ENCODE results near the gene SMOC1. TPM values are rescaled to one million over a fixed set of nuclear protein-coding genes. Genes with fewer than 3 reads are reported as not detected.

SMOC1 gene
- total RNA-seq, 1 experiment from 2014 or later, result 22.9 TPM

DNA sequence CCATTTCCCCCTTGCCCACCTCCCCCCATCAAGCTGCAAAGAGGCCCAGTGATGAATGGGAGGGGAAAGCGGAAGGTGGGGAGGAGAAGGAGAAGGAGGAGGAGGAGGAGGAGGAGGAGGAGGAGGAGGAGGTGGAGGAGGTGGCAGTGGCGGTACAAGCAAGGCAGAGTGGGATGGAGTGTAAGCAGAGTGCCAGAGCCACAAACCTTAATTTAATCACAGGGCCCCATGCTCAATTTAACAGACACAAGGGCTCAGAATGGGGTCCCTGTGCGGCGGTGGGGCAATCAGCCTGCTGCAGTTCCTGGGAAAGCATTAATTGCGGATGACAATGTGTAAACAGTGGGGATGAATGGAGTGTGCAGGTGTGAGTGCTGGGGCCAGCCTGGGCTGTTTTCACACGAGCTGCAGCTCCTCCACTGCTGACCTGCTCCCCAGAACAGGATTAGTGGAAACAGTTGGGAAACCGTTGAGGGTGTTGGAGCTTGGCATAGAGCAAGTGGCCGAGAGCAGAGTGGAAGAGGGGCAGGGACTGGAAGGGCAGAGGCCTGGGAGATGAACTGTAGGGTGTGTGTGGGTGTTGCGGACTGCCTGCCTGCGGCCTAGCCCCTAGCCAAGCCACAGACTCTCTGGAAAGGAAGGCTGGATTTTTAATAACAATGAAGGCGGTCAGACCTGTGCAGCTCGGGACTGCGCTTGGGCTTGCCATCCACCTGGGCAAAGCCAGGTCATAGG lies 36.4 kb upstream of the SMOC1 start:
- Mint-ChIP-seq H3K4me1 (ENCODE audit: insufficient read depth, unreplicated experiment) (no peaks in the 10 kb centered on the region), H3K27ac (ENCODE audit: low read depth, unreplicated experiment) (no peak overlapping the region), H3K9me3 (ENCODE audit: unreplicated experiment) (no peaks in the 10 kb centered on the region), H3K36me3 (ENCODE audit: insufficient read depth, unreplicated experiment) (no peaks in the 10 kb centered on the region), H3K27me3 (ENCODE audit: insufficient read depth, unreplicated experiment) (no peaks in the 10 kb centered on the region), H3K4me3 (ENCODE audit: unreplicated experiment) (no peak overlapping the region)
- ChIA-PET POLR2A (no interaction called here), CTCF (no interaction called here)
- TF ChIP-seq, protein P1, sequence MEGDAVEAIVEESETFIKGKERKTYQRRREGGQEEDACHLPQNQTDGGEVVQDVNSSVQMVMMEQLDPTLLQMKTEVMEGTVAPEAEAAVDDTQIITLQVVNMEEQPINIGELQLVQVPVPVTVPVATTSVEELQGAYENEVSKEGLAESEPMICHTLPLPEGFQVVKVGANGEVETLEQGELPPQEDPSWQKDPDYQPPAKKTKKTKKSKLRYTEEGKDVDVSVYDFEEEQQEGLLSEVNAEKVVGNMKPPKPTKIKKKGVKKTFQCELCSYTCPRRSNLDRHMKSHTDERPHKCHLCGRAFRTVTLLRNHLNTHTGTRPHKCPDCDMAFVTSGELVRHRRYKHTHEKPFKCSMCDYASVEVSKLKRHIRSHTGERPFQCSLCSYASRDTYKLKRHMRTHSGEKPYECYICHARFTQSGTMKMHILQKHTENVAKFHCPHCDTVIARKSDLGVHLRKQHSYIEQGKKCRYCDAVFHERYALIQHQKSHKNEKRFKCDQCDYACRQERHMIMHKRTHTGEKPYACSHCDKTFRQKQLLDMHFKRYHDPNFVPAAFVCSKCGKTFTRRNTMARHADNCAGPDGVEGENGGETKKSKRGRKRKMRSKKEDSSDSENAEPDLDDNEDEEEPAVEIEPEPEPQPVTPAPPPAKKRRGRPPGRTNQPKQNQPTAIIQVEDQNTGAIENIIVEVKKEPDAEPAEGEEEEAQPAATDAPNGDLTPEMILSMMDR (IDR thresholded peaks at IDR 0.05; ENCODE audit: unreplicated experiment), result no peak
- intact Hi-C loops (cut with micrococcal nuclease), result no loop called here
- no TSS peak for BruUV-seq (replicated peaks)
- DNase-seq (ENCODE audit: unreplicated experiment), result no peak

DNA sequence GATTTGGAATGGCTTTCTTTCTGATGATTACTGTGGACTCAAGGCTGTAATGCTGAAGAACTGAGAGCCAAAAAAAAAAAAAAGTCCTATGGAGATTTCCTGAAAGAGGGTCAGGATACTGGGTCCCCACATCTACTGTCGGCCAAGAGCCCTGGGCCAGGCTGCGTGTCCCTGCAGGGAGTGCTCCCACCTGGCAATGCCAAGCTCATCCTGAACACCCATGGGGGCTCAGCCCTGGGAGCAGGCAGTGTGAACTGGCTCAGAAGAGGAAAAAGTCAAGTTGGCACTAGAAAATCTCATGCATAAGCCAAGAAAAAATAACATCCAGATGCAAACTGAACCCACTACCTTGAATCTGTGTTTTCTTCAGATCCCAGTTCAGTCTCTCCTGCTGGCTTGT lies 35.0 kb upstream of the SMOC1 start:
- intact Hi-C loops (cut with micrococcal nuclease), result no loop called here
- Mint-ChIP-seq H3K9me3 (ENCODE audit: unreplicated experiment) (no peaks in the 10 kb centered on the region), H3K36me3 (ENCODE audit: insufficient read depth, unreplicated experiment) (no peaks in the 10 kb centered on the region), H3K27me3 (ENCODE audit: insufficient read depth, unreplicated experiment) (no peaks in the 10 kb centered on the region), H3K4me3 (ENCODE audit: unreplicated experiment) (no peak overlapping the region), H3K4me1 (ENCODE audit: insufficient read depth, unreplicated experiment) (no peaks in the 10 kb centered on the region), H3K27ac (ENCODE audit: low read depth, unreplicated experiment) (no peak overlapping the region)
- POLR2A ChIA-PET, result interaction anchor here (0.9 kb wide), 1 partner anchor 141 kb away, joined by 3 read pairs; no protein-coding TSS in a partner anchor
- DNase-seq (ENCODE audit: unreplicated experiment), result no peak
- BruUV-seq (replicated peaks), result no TSS peak
- CTCF ChIA-PET, result interaction anchor here (0.6 to 0.9 kb wide), 4 partner anchors 19 to 528 kb away, joined by 3 to 5 read pairs (median 3); no protein-coding TSS in a partner anchor
- TF ChIP-seq, protein P1 (IDR thresholded peaks at IDR 0.05; ENCODE audit: unreplicated experiment), result no peak

DNA sequence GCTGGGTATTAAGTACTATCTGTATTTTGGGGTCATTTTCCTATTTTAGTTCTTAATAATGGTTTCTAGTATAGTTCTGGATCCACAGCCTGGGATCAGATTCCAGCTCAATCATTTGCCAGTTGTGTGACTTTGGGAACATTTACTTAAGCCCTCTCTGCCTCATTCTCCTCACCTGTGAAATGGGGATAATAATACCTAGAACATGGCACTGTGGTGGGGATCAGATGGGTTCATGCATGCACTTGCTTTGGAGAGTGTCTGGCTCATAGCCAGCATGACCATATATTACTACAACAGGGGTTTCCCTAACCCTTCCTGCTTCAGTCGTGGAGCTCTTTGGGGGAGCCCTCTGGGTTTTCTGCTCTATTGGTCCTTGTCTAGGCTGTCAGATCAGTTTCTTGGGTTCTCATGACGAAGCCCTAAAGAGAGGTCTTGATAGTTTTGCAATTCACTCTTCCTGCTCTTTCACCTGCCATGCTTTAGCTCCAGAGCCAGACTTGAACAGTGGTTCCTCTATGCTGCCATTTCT lies 34.1 kb upstream of the SMOC1 start:
- Mint-ChIP-seq H3K4me1 (ENCODE audit: insufficient read depth, unreplicated experiment) (no peaks in the 10 kb centered on the region), H3K27ac (ENCODE audit: low read depth, unreplicated experiment) (no peak overlapping the region), H3K4me3 (ENCODE audit: unreplicated experiment) (no peak overlapping the region), H3K27me3 (ENCODE audit: insufficient read depth, unreplicated experiment) (no peaks in the 10 kb centered on the region), H3K36me3 (ENCODE audit: insufficient read depth, unreplicated experiment) (no peaks in the 10 kb centered on the region), H3K9me3 (ENCODE audit: unreplicated experiment) (no peaks in the 10 kb centered on the region)
- BruUV-seq (replicated peaks), result no TSS peak
- intact Hi-C loops (cut with micrococcal nuclease), result no loop called here
- ChIA-PET POLR2A (interaction anchor here (0.6 kb wide), 1 partner anchor 232 kb away, joined by 3 read pairs; no protein-coding TSS in a partner anchor), CTCF (interaction anchor here (0.6 kb wide), 2 partner anchors 18 to 183 kb away, joined by 3 to 5 read pairs; no protein-coding TSS in a partner anchor)
- DNase-seq (ENCODE audit: unreplicated experiment), result no peak
- TF ChIP-seq, protein P1 (IDR thresholded peaks at IDR 0.05; ENCODE audit: unreplicated experiment), result no peak

DNA sequence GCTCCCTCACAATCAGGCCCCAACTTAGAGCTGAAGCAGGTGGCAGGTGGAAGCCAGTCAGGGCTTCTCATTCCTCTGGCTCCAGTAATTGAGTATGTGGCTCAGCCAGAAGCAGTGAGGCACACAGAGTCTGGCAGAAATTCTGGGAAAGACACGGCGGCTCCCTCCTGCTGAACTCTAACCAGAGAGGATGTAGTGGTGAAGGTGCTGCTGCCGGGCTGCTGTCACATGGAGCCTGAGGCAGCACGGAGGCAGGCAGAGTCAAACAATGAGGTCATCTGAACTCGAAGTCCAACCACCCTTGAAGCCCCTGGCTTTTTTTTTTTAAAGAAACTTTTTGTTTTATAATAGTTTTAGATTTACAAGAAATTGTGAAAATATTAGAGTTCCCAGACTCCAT lies 33.4 kb upstream of the SMOC1 start:
- BruUV-seq (replicated peaks), result no TSS peak
- CTCF ChIA-PET, result no interaction called here
- H3K4me1 Mint-ChIP-seq (ENCODE audit: insufficient read depth, unreplicated experiment), result no peaks in the 10 kb centered on the region
- no peak for DNase-seq (ENCODE audit: unreplicated experiment)
- intact Hi-C loops (cut with micrococcal nuclease), result no loop called here
- H3K27me3 Mint-ChIP-seq (ENCODE audit: insufficient read depth, unreplicated experiment), result no peaks in the 10 kb centered on the region
- H3K9me3 Mint-ChIP-seq (ENCODE audit: unreplicated experiment), result no peaks in the 10 kb centered on the region
- H3K4me3 Mint-ChIP-seq (ENCODE audit: unreplicated experiment), result no peak overlapping the region
- POLR2A ChIA-PET, result interaction anchor here (0.6 kb wide), 1 partner anchor 233 kb away, joined by 3 read pairs; no protein-coding TSS in a partner anchor
- TF ChIP-seq, protein P1 (IDR thresholded peaks at IDR 0.05; ENCODE audit: unreplicated experiment), result no peak
- H3K27ac Mint-ChIP-seq (ENCODE audit: low read depth, unreplicated experiment), result no peak overlapping the region
- no peaks in the 10 kb centered on the region for H3K36me3 Mint-ChIP-seq (ENCODE audit: insufficient read depth, unreplicated experiment)
